IPS DF 6.9 (cell line): ENCODE results near the gene ATRAID.

Experiments
- DNase-seq: peaks from one replicate; pipeline ENCODE4 v3.0.0-alpha.2; 2013; ENCODE audit warnings: low read depth, low spot score
- H3K27ac ChIP-seq: one replicate; pipeline ENCODE4 v1.5.1; 2013; ENCODE audit warnings: low read length, control low read depth
- H3K27me3 ChIP-seq: 2 replicates; pipeline ENCODE4 v1.6.1; 2013; ENCODE audit warnings: mild to moderate bottlenecking, low read length; ENCODE audit not compliant: control insufficient read depth, insufficient read depth
- H3K36me3 ChIP-seq: 2 replicates; pipeline ENCODE4 v1.6.1; 2013; ENCODE audit warnings: low read length; ENCODE audit not compliant: control insufficient read depth, insufficient read depth
- H3K4me1 ChIP-seq: 2 replicates; pipeline ENCODE4 v1.6.1; 2013; ENCODE audit warnings: low read length; ENCODE audit not compliant: control insufficient read depth, insufficient read depth
- H3K4me3 ChIP-seq: 2 replicates; pipeline ENCODE4 v1.5.1; 2013; ENCODE audit warnings: mild to moderate bottlenecking, low read length
- H3K9me3 ChIP-seq: 2 replicates; pipeline ENCODE4 v1.6.1; 2013; ENCODE audit warnings: low read length, inconsistent platforms; ENCODE audit not compliant: control insufficient read depth, insufficient read depth
- WGBS: extraction: QIAGEN DNeasy Blood & Tissue Kit; methylation state at CpG from one replicate; pipeline ENCODE4 v1.1.7; 2013; ENCODE audit warnings: mixed read lengths, missing lambda C conversion rate; ENCODE audit not compliant: insufficient read length, insufficient coverage; 5-methylcytosine and 5-hydroxymethylcytosine counted together

The ATRAID gene

GRCh38 chr2:27220091-27220490 lies 8.2 kb downstream of the ATRAID start:
- H3K27me3 ChIP-seq = no peaks in the 10 kb centered on the region
- H3K9me3 ChIP-seq = no peaks in the 10 kb centered on the region
- no CpG with 5 or more reads among the region's 7 CpGs for WGBS
- 0 out of 2 replicates have a peak, but pooled peaks cover 1% of the 10 kb centered on the region for H3K4me1 ChIP-seq
- H3K27ac ChIP-seq = no peak overlapping the region
- H3K4me3 ChIP-seq = no peak overlapping the region
- DNase-seq = no peak
- H3K36me3 ChIP-seq = peaks cover 36% of the 10 kb centered on the region

GRCh38 chr2:27221166-27221565 lies 9.3 kb downstream of the ATRAID start:
- Histone ChIP-seq H3K9me3 (no peaks in the 10 kb centered on the region), H3K4me1 (0 out of 2 replicates have a peak, but pooled peaks cover 1% of the 10 kb centered on the region), H3K27ac (no peak overlapping the region), H3K4me3 (no peak overlapping the region), H3K36me3 (peaks cover 46% of the 10 kb centered on the region), H3K27me3 (no peaks in the 10 kb centered on the region)
- DNase-seq = no peak
- WGBS = no CpG with 5 or more reads among the region's 3 CpGs

GRCh38 chr2:27222407-27222806 lies 10.6 kb downstream of the ATRAID start:
- Histone ChIP-seq H3K27me3 (no peaks in the 10 kb centered on the region), H3K4me1 (no peaks in the 10 kb centered on the region), H3K27ac (no peak overlapping the region), H3K9me3 (no peaks in the 10 kb centered on the region), H3K4me3 (no peak overlapping the region), H3K36me3 (peaks cover 56% of the 10 kb centered on the region)
- WGBS = no CpG with 5 or more reads among the region's 5 CpGs
- no peak for DNase-seq

- peaks cover 58% of the 10 kb centered on the region for H3K36me3 ChIP-seq
- no peak for DNase-seq
- no peaks in the 10 kb centered on the region for H3K4me1 ChIP-seq
- H3K27ac ChIP-seq = no peak overlapping the region
- no peaks in the 10 kb centered on the region for H3K27me3 ChIP-seq
- no peak overlapping the region for H3K4me3 ChIP-seq
- no CpG with 5 or more reads among the region's 6 CpGs for WGBS
- H3K9me3 ChIP-seq = no peaks in the 10 kb centered on the region
Measured at GRCh38 chr2:27223416-27223815, 11.6 kb downstream of the ATRAID start.

- WGBS = no CpG with 5 or more reads among the region's 9 CpGs
- DNase-seq = no peak
- H3K36me3 ChIP-seq = peaks cover 59% of the 10 kb centered on the region
- H3K9me3 ChIP-seq = no peaks in the 10 kb centered on the region
- H3K4me1 ChIP-seq = no peaks in the 10 kb centered on the region
- no peak overlapping the region for H3K4me3 ChIP-seq
- no peak overlapping the region for H3K27ac ChIP-seq
- H3K27me3 ChIP-seq = no peaks in the 10 kb centered on the region
Measured at GRCh38 chr2:27225526-27225925, 13.7 kb downstream of the ATRAID start.

GRCh38 chr2:27227501-27227900 lies 15.7 kb downstream of the ATRAID start:
- H3K36me3 ChIP-seq = peaks cover 63% of the 10 kb centered on the region
- H3K4me1 ChIP-seq = no peaks in the 10 kb centered on the region
- DNase-seq = no peak
- no peak overlapping the region for H3K4me3 ChIP-seq
- H3K27me3 ChIP-seq = no peaks in the 10 kb centered on the region
- WGBS = no CpG with 5 or more reads among the region's 2 CpGs
- no peaks in the 10 kb centered on the region for H3K9me3 ChIP-seq
- no peak overlapping the region for H3K27ac ChIP-seq

GRCh38 chr2:27231921-27232320 lies 20.1 kb downstream of the ATRAID start:
- Histone ChIP-seq H3K9me3 (no peaks in the 10 kb centered on the region), H3K4me3 (no peak overlapping the region), H3K27ac (no peak overlapping the region), H3K36me3 (peaks cover 61% of the 10 kb centered on the region), H3K27me3 (no peaks in the 10 kb centered on the region), H3K4me1 (no peaks in the 10 kb centered on the region)
- no peak for DNase-seq
- no CpG with 5 or more reads among the region's 13 CpGs for WGBS

- WGBS = no CpG with 5 or more reads among the region's 14 CpGs
- no peak overlapping the region for H3K27ac ChIP-seq
- H3K36me3 ChIP-seq = peaks cover 69% of the 10 kb centered on the region
Measured at GRCh38 chr2:27233341-27233740, 21.5 kb downstream of the ATRAID start.

GRCh38 chr2:27236136-27236535 lies 24.3 kb downstream of the ATRAID start:
- no CpG with 5 or more reads among the region's 12 CpGs for WGBS
- Histone ChIP-seq H3K9me3 (no peaks in the 10 kb centered on the region), H3K36me3 (peaks cover 86% of the 10 kb centered on the region), H3K4me1 (no peaks in the 10 kb centered on the region), H3K4me3 (no peak overlapping the region), H3K27ac (no peak overlapping the region), H3K27me3 (no peaks in the 10 kb centered on the region)
- DNase-seq = no peak

More at GRCh38 chr2:27233341-27233740, 21.5 kb downstream of the ATRAID start:
- no peak for DNase-seq
- Histone ChIP-seq H3K9me3 (no peaks in the 10 kb centered on the region), H3K27me3 (no peaks in the 10 kb centered on the region), H3K4me3 (no peak overlapping the region), H3K4me1 (no peaks in the 10 kb centered on the region)

- DNase-seq = no peak
- Histone ChIP-seq H3K4me1 (no peaks in the 10 kb centered on the region), H3K36me3 (peaks cover 86% of the 10 kb centered on the region), H3K4me3 (no peak overlapping the region), H3K27ac (no peak overlapping the region), H3K9me3 (no peaks in the 10 kb centered on the region), H3K27me3 (no peaks in the 10 kb centered on the region)
- WGBS = no CpG with 5 or more reads among the region's 3 CpGs
Measured at GRCh38 chr2:27236626-27237025, 24.8 kb downstream of the ATRAID start.

- H3K27ac ChIP-seq = no peak overlapping the region
- no peaks in the 10 kb centered on the region for H3K9me3 ChIP-seq
- no peak overlapping the region for H3K4me3 ChIP-seq
- no CpG with 5 or more reads among the region's 15 CpGs for WGBS
- peaks cover 86% of the 10 kb centered on the region for H3K36me3 ChIP-seq
- no peaks in the 10 kb centered on the region for H3K27me3 ChIP-seq
- no peak for DNase-seq
- H3K4me1 ChIP-seq = no peaks in the 10 kb centered on the region
Measured at GRCh38 chr2:27237341-27237945, 25.6 kb downstream of the ATRAID start.
